K562 (cell line): ENCODE results near the gene VPS13D. TPM values are rescaled to one million over a fixed set of nuclear protein-coding genes. Genes with fewer than 3 reads are reported as not detected.

Experiments used
- CAMTA2 ChIP-seq: fragments of 250-450 bp; sonication (Bioruptor Pico); conservative IDR thresholded peaks from 2 replicates; pipeline ENCODE4 v1.5.1; 2022
- CREB5 ChIP-seq: fragments of 250-450 bp; sonication (Bioruptor Pico); IDR thresholded peaks from 2 replicates; pipeline ENCODE4 v1.5.0; 2020; ENCODE audit warnings: mild to moderate bottlenecking
- DPF2 ChIP-seq: fragments of 450-650 bp; IDR thresholded peaks from 2 replicates; pipeline ENCODE4 v1.6.1; 2016
- E2F6 ChIP-seq, 2 experiments: IDR thresholded peaks; 2 replicates each; pipeline ENCODE4 v1.6.1; 2011; ENCODE audit warnings: borderline replicate concordance in 1 of 2, control low read depth in 1 of 2, low read depth in 1 of 2, low read length in 1 of 2, mild to moderate bottlenecking in 1 of 2, mixed read lengths in 1 of 2, moderate library complexity in 1 of 2; ENCODE audit not compliant: insufficient read depth in 1 of 2, insufficient read length in 1 of 2, poor library complexity in 1 of 2, severe bottlenecking in 1 of 2; ENCODE audit errors: extremely low read depth in 1 of 2
- HNRNPUL1 ChIP-seq: fragments of 200-400 bp; formaldehyde crosslinking; IDR thresholded peaks from 2 replicates; pipeline ENCODE4 v1.6.1; 2017; ENCODE audit warnings: low read length
- NKRF ChIP-seq: fragments of 450-650 bp; IDR thresholded peaks from 2 replicates; pipeline ENCODE4 v1.6.1; 2016; ENCODE audit warnings: borderline replicate concordance
- SMARCE1 ChIP-seq: fragments of 450-650 bp; IDR thresholded peaks from 2 replicates; pipeline ENCODE4 v1.7.1; 2016; ENCODE audit warnings: mild to moderate bottlenecking
- ZBTB2 ChIP-seq: fragments of 450-650 bp; IDR thresholded peaks from 2 replicates; pipeline ENCODE4 v1.6.1; 2016; ENCODE audit warnings: antibody characterized with exemption
- ZFX ChIP-seq: sonication (generic); formaldehyde crosslinking; IDR thresholded peaks from 2 replicates; pipeline ENCODE4 v1.8.0; 2022; ENCODE audit warnings: mild to moderate bottlenecking, missing genetic modification reagents, moderate library complexity
- polyA plus RNA-seq, 8 experiments: library from polyadenylated mRNA; depleted of rRNA in 4 of 8; stranded (reverse) in 5 of 8; unstranded in 3 of 8; fragments of >200 nt; fragmentation: Nextera tagmentation in 2 of 8; fragmentation: Illumina TruSeq in 1 of 8; extraction: Ambion mirVana in 2 of 8; extraction: Trizol in 1 of 8; gene quantifications; 2 replicates each; pipeline versions ENCODE4 v1.2.1 to v1.2.3, GENCODE V29; 2011 to 2014; ENCODE audit warnings: inconsistent platforms in 1 of 8, missing spikeins in 1 of 8
- total RNA-seq, 7 experiments: library from RNA; depleted of rRNA in 6 of 7; stranded (reverse); fragments of >200 nt in 6 of 7; fragmentation: Illumina TruSeq in 2 of 7; extraction: Trizol in 2 of 7; gene quantifications; 2 replicates each; pipeline versions ENCODE4 v1.2.1 to v1.2.3, GENCODE V29; 2011 to 2021; ENCODE audit warnings: low replicate concordance in 1 of 7

The VPS13D gene
- total and polyA plus RNA-seq, 9 of the 15 experiments (the other 6 are each of a cell fraction or from before 2014, with no cell fraction given) = 6.1 to 51.5 (median 38.5) TPM

GRCh38 chr1:12230549-12231275 lies 882 bp downstream of the VPS13D start (continued):
- no peak for TF ChIP-seq E2F6 (IDR thresholded peaks at IDR 0.05; ENCODE audit: borderline replicate concordance in 1 of 2, extremely low read depth in 1 of 2, insufficient read depth in 1 of 2, insufficient read length in 1 of 2, low read depth in 1 of 2, low read length in 1 of 2, poor library complexity in 1 of 2, severe bottlenecking in 1 of 2)
- TF ChIP-seq NKRF = peak; percentile 28; the same call in 1 of the 2 replicates
- 0 out of 2 replicates have a peak, but pooled peaks have one; percentile 31 for TF ChIP-seq SMARCE1
- no peak for TF ChIP-seq CAMTA2
- TF ChIP-seq DPF2 = peak; percentile 24; the same call in 1 of the 2 replicates
- no peak for TF ChIP-seq CREB5
- TF ChIP-seq ZFX (CRISPR knock-in tag) = peak; percentile 32
- peak; percentile 52; the same call in 1 of the 2 replicates for TF ChIP-seq ZBTB2
- no peak for TF ChIP-seq HNRNPUL1
